Stomach smooth muscle (tissue), 2 donors: Measurements from ENCODE around the gene ABCF1.

Source experiments
- H3K27ac ChIP-seq: one replicate; pipeline ENCODE4 v1.7.0; 2013; ENCODE audit warnings: mild to moderate bottlenecking, low read length, inconsistent platforms
- H3K27me3 ChIP-seq, 2 donors: one replicate each; pipeline ENCODE4 v1.7.0; 2013; ENCODE audit warnings: low read length in 2 of 2; ENCODE audit not compliant: insufficient read depth in 2 of 2, control insufficient read depth in 1 of 2
- H3K36me3 ChIP-seq, 2 donors: one replicate each; pipeline ENCODE4 v1.7.0; 2013; ENCODE audit warnings: low read length in 2 of 2; ENCODE audit not compliant: control insufficient read depth in 2 of 2, insufficient read depth in 2 of 2
- H3K4me1 ChIP-seq: one replicate; pipeline ENCODE4 v1.7.0; 2013; ENCODE audit warnings: low read length; ENCODE audit not compliant: control insufficient read depth, insufficient read depth
- H3K4me3 ChIP-seq, 2 donors: one replicate each; pipeline ENCODE4 v1.7.0; 2013; ENCODE audit warnings: low read length in 2 of 2
- H3K9ac ChIP-seq, 2 donors: one replicate each; pipeline ENCODE4 v1.7.0; 2013; ENCODE audit warnings: low read length in 2 of 2, mild to moderate bottlenecking in 1 of 2
- H3K9me3 ChIP-seq, 2 donors: one replicate each; pipeline ENCODE4 v1.7.0; 2013; ENCODE audit warnings: low read length in 2 of 2; ENCODE audit not compliant: control insufficient read depth in 2 of 2
- donor health status: healthy.
- donor health status: Pancreatic carcinoma.

Gene ABCF1

GRCh38 chr6:30615219-30615957, 44.1 kb downstream of the ABCF1 start:
- H3K9me3 ChIP-seq, result no peaks in the 10 kb centered on the region
- peak overlapping the region; percentile 96 to 100 for H3K9ac ChIP-seq
- peaks cover 31% of the 10 kb centered on the region for H3K4me1 ChIP-seq
- peaks cover 16 to 18% of the 10 kb centered on the region in 2 donors for H3K36me3 ChIP-seq
- H3K27ac ChIP-seq, result peak overlapping the region; percentile 99
- no peaks in the 10 kb centered on the region for H3K27me3 ChIP-seq
- H3K4me3 ChIP-seq, result peak overlapping the region; percentile 76 to 94

- peaks cover 31% of the 10 kb centered on the region for H3K4me1 ChIP-seq
- H3K4me3 ChIP-seq, result peak overlapping the region; percentile 76 to 94
- peaks cover 19 to 23% of the 10 kb centered on the region in 2 donors for H3K36me3 ChIP-seq
Observed at GRCh38 chr6:30615958-30616810, 44.9 kb downstream of the ABCF1 start.

GRCh38 chr6:30616811-30617564, 45.7 kb downstream of the ABCF1 start, which contains the start of gene PPP1R10:
Gene PPP1R10 (minus strand): TSS chr6:30617243. CDS start chr6:30609944, 7,299 bp downstream.
- H3K4me1 ChIP-seq, result peaks cover 26% of the 10 kb centered on the region

More at GRCh38 chr6:30615958-30616810, 44.9 kb downstream of the ABCF1 start:
- H3K27ac ChIP-seq, result peak overlapping the region; percentile 99
- H3K9me3 ChIP-seq, result no peaks in the 10 kb centered on the region
- no peaks in the 10 kb centered on the region for H3K27me3 ChIP-seq
- peak overlapping the region; percentile 96 to 100 for H3K9ac ChIP-seq

GRCh38 chr6:30617565-30618269, 46.5 kb downstream of the ABCF1 start, which contains the start of gene MRPS18B:
Gene MRPS18B (plus strand): TSS chr6:30617840. CDS start chr6:30617866, 26 bp downstream.
- peaks cover 23 to 26% of the 10 kb centered on the region in 2 donors for H3K36me3 ChIP-seq
- H3K9ac ChIP-seq, result peak within 1 kb of the TSS; percentile 96 to 100
- peak within 1 kb of the TSS; percentile 99 for H3K27ac ChIP-seq
- H3K4me3 ChIP-seq, result peak within 1 kb of the TSS; percentile 78 to 94
- peaks cover 24% of the 10 kb centered on the region for H3K4me1 ChIP-seq
- no peaks in the 10 kb centered on the region for H3K27me3 ChIP-seq
- no peaks in the 10 kb centered on the region for H3K9me3 ChIP-seq

More at GRCh38 chr6:30616811-30617564, 45.7 kb downstream of the ABCF1 start, which contains the start of gene PPP1R10:
- Histone ChIP-seq H3K36me3 (peaks cover 19 to 23% of the 10 kb centered on the region in 2 donors), H3K27ac (peak within 1 kb of the TSS; percentile 99), H3K9me3 (no peaks in the 10 kb centered on the region), H3K9ac (peak within 1 kb of the TSS; percentile 96 to 100), H3K4me3 (peak within 1 kb of the TSS; percentile 78 to 94), H3K27me3 (no peaks in the 10 kb centered on the region)

- H3K27ac ChIP-seq, result peak overlapping the region; percentile 99
- H3K4me3 ChIP-seq, result peak overlapping the region; percentile 78 to 94
- H3K9me3 ChIP-seq, result no peaks in the 10 kb centered on the region
- peak overlapping the region; percentile 82 to 100 for H3K9ac ChIP-seq
- peaks cover 19% of the 10 kb centered on the region for H3K4me1 ChIP-seq
- H3K27me3 ChIP-seq, result no peaks in the 10 kb centered on the region
- H3K36me3 ChIP-seq, result peaks cover 27 to 28% of the 10 kb centered on the region in 2 donors
Observed at GRCh38 chr6:30618270-30618797, 47.1 kb downstream of the ABCF1 start.

GRCh38 chr6:30619561-30619960, 48.3 kb downstream of the ABCF1 start:
- no peak overlapping the region for H3K4me3 ChIP-seq
- peaks cover 7% of the 10 kb centered on the region for H3K4me1 ChIP-seq
- H3K9me3 ChIP-seq, result no peaks in the 10 kb centered on the region
- no peak overlapping the region for H3K9ac ChIP-seq
- H3K36me3 ChIP-seq, result peaks cover 32% of the 10 kb centered on the region in 2 donors
- H3K27ac ChIP-seq, result no peak overlapping the region
- H3K27me3 ChIP-seq, result no peaks in the 10 kb centered on the region

- Histone ChIP-seq H3K9me3 (no peaks in the 10 kb centered on the region), H3K27me3 (no peaks in the 10 kb centered on the region), H3K9ac (no peak overlapping the region), H3K27ac (peak overlapping the region; percentile 97), H3K4me3 (no peak overlapping the region), H3K36me3 (peaks cover 32 to 39% of the 10 kb centered on the region in 2 donors), H3K4me1 (peaks cover 16% of the 10 kb centered on the region)
Observed at GRCh38 chr6:30625511-30625910, 54.3 kb downstream of the ABCF1 start.

- peak within 1 kb of the TSS; percentile 93 to 97 for H3K9ac ChIP-seq
- H3K27ac ChIP-seq, result peak within 1 kb of the TSS; percentile 97
- H3K9me3 ChIP-seq, result no peaks in the 10 kb centered on the region
- peaks cover 16% of the 10 kb centered on the region for H3K4me1 ChIP-seq
- peaks cover 30 to 35% of the 10 kb centered on the region in 2 donors for H3K36me3 ChIP-seq
- no peaks in the 10 kb centered on the region for H3K27me3 ChIP-seq
- H3K4me3 ChIP-seq, result peak within 1 kb of the TSS; percentile 74 to 88
Observed at GRCh38 chr6:30626484-30627366, 55.5 kb downstream of the ABCF1 start, which contains the start of gene ATAT1. Gene ATAT1 (plus strand): TSS chr6:30626874.

- no peaks in the 10 kb centered on the region for H3K27me3 ChIP-seq
- no peaks in the 10 kb centered on the region for H3K4me1 ChIP-seq
- H3K9ac ChIP-seq, result no peak overlapping the region
- no peak overlapping the region for H3K27ac ChIP-seq
- H3K36me3 ChIP-seq, result peaks cover 14 to 15% of the 10 kb centered on the region in 2 donors
- no peaks in the 10 kb centered on the region for H3K9me3 ChIP-seq
- H3K4me3 ChIP-seq, result no peak overlapping the region
Observed at GRCh38 chr6:30635834-30636233, 64.6 kb downstream of the ABCF1 start.
